B cell (primary cell): ENCODE results near the gene NUAK2. TPM values are rescaled to one million over a fixed set of nuclear protein-coding genes. Genes with fewer than 3 reads are reported as not detected.

Source experiments
- ATAC-seq: fragments of 200-7000 bp; cut with Tn5 transposase; one replicate; pipeline ENCODE4 v1.10.0; 2021; ENCODE audit warnings: low read depth, mild to moderate bottlenecking, moderate number of reproducible peaks, moderate library complexity
- CTCF ChIA-PET: fragments of 350-600 bp; sonication (Branson Sonifier 250); formaldehyde crosslinking; loops from one replicate; lab custom pipeline; 2021; ENCODE audit warnings: antibody characterized with exemption, inconsistent platforms; lab: Charles Lee
- POLR2A ChIA-PET: fragments of 350-600 bp; sonication (Branson Sonifier 250); formaldehyde crosslinking; loops from one replicate; lab custom pipeline; 2021; ENCODE audit warnings: antibody characterized with exemption; lab: Charles Lee
- DNase-seq: peaks from one replicate; pipeline ENCODE4 v3.0.0; 2013
- H2AFZ ChIP-seq: 2 replicates; pipeline ENCODE4 v1.6.1; 2012; ENCODE audit warnings: mild to moderate bottlenecking, low read depth, low read length; ENCODE audit not compliant: insufficient read depth, poor library complexity, severe bottlenecking
- H3K27ac ChIP-seq, 2 donors: 1 replicate in 1 of 2; 2 replicates in 1 of 2; pipeline ENCODE4 v1.5.1; 2012 to 2013; ENCODE audit warnings: low read length in 2 of 2, mild to moderate bottlenecking in 2 of 2, moderate library complexity in 1 of 2
- H3K27me3 ChIP-seq, 4 experiments: fragments of 200-600 bp in 1 of 4; sonication (generic) in 1 of 4; replicated peaks in 1 of 4; 1 replicate in 2 of 4; 2 replicates in 2 of 4; pipeline versions ENCODE4 v1.6.1 to v1.7.0; 2013 to 2016; ENCODE audit warnings: low read length in 3 of 4, mild to moderate bottlenecking in 2 of 4, mixed read lengths in 1 of 4, moderate library complexity in 1 of 4; ENCODE audit not compliant: insufficient read depth in 4 of 4, control insufficient read depth in 3 of 4; ENCODE audit errors: control extremely low read depth in 1 of 4
- H3K36me3 ChIP-seq, 2 experiments: replicated peaks in 1 of 2; 1 replicate in 1 of 2; 2 replicates in 1 of 2; pipeline versions ENCODE4 v1.6.1 to v1.7.1; 2013; ENCODE audit warnings: low read length in 1 of 2; ENCODE audit not compliant: insufficient read depth in 2 of 2, control insufficient read depth in 1 of 2; ENCODE audit errors: control extremely low read depth in 1 of 2, extremely low read depth in 1 of 2
- H3K4me1 ChIP-seq, 2 donors: fragments of 200-600 bp in 1 of 2; sonication (generic) in 1 of 2; 1 replicate in 1 of 2; 2 replicates in 1 of 2; pipeline versions ENCODE4 v1.5.1 to v1.6.1; 2013 to 2017; ENCODE audit warnings: low read length in 2 of 2; ENCODE audit not compliant: control insufficient read depth in 2 of 2, insufficient read depth in 2 of 2
- H3K4me2 ChIP-seq: replicated peaks from 2 replicates; pipeline ENCODE3; 2012; ENCODE audit warnings: mild to moderate bottlenecking, low read depth, low read length; ENCODE audit not compliant: poor library complexity, severe bottlenecking
- H3K4me3 ChIP-seq, 5 experiments: fragments of 200-600 bp in 1 of 5; sonication (generic) in 1 of 5; 1 replicate in 3 of 5; 2 replicates in 2 of 5; pipeline versions ENCODE4 v1.5.1 to v1.7.0; 2011 to 2016; ENCODE audit warnings: low read length in 4 of 5, mild to moderate bottlenecking in 4 of 5, low read depth in 2 of 5, control low read depth in 1 of 5, moderate library complexity in 1 of 5; ENCODE audit not compliant: insufficient read depth in 1 of 5; ENCODE audit errors: control extremely low read depth in 1 of 5, extremely low read depth in 1 of 5
- H3K79me2 ChIP-seq: fragments of 200-600 bp; sonication (generic); one replicate; pipeline ENCODE4 v1.6.0; 2016; ENCODE audit warnings: low read length; ENCODE audit not compliant: control insufficient read depth, insufficient read depth
- H3K9ac ChIP-seq: fragments of 200-600 bp; sonication (generic); 2 replicates; pipeline ENCODE4 v1.6.1; 2017; ENCODE audit warnings: mild to moderate bottlenecking, low read length, moderate library complexity
- H3K9me3 ChIP-seq, 3 donors: one replicate each; pipeline versions ENCODE4 v1.6.1 to v1.7.1; 2013; ENCODE audit warnings: low read length in 2 of 3; ENCODE audit not compliant: control insufficient read depth in 2 of 3, insufficient read depth in 1 of 3; ENCODE audit errors: control extremely low read depth in 1 of 3
- H4K20me1 ChIP-seq: 2 replicates; pipeline ENCODE4 v1.6.0; 2012; ENCODE audit warnings: mild to moderate bottlenecking, low read length; ENCODE audit not compliant: insufficient read depth, control insufficient read depth, poor library complexity, severe bottlenecking
- H3K27ac Mint-ChIP-seq: one replicate; pipeline ENCODE4 v1.8.0; 2021; ENCODE audit warnings: mixed read lengths
- H3K27me3 Mint-ChIP-seq: one replicate; pipeline ENCODE4 v1.8.0; 2021; ENCODE audit warnings: mixed read lengths
- H3K4me1 Mint-ChIP-seq: one replicate; pipeline ENCODE4 v1.8.0; 2021; ENCODE audit warnings: mixed read lengths
- H3K4me3 Mint-ChIP-seq: one replicate; pipeline ENCODE4 v1.8.0; 2021; ENCODE audit warnings: mixed read lengths
- H3K9me3 Mint-ChIP-seq: one replicate; pipeline ENCODE4 v1.8.0; 2022; ENCODE audit warnings: mixed read lengths; ENCODE audit not compliant: insufficient read depth
- CTCF ChIP-seq: fragments of 200-600 bp; IDR thresholded peaks from one replicate; pipeline ENCODE4 v1.8.0; 2022; ENCODE audit warnings: antibody characterized with exemption, mild to moderate bottlenecking
- EZH2 ChIP-seq: IDR thresholded peaks from 2 replicates; pipeline ENCODE4 v1.6.1; 2012; ENCODE audit warnings: borderline replicate concordance, low read depth, mild to moderate bottlenecking, moderate library complexity, low read length; ENCODE audit not compliant: insufficient read depth, poor library complexity, severe bottlenecking
- WGBS: methylation state at CpG from one replicate; pipeline ENCODE4 v1.1.5; 2013; ENCODE audit warnings: missing lambda C conversion rate; ENCODE audit not compliant: insufficient coverage; 5-methylcytosine and 5-hydroxymethylcytosine counted together
- intact Hi-C: fragments of 100-400 bp; cut with micrococcal nuclease; formaldehyde crosslinking; loops from one replicate; pipeline ENCODE4 v1.10.0; 2022
- polyA plus RNA-seq: library from polyadenylated mRNA; depleted of rRNA; stranded (reverse); fragments of >200 nt; gene quantifications from 2 replicates; pipeline ENCODE4 v1.2.3, GENCODE V29; 2012
- total RNA-seq, 2 donors: library from RNA; stranded (reverse); fragments of 120-200 nt in 1 of 2; gene quantifications; 1 replicate in 1 of 2; 2 replicates in 1 of 2; pipeline versions ENCODE4 v1.2.3 to v1.2.4, GENCODE V29; 2013 to 2022

The NUAK2 gene
- total and polyA plus RNA-seq, 2 donors (not counting 1 experiment from before 2014, with no cell fraction given) = 37.9 to 102 TPM

GRCh38 chr1:205353191-205353590, 31.6 kb upstream of the NUAK2 start:
- Mint-ChIP-seq H3K4me3 (no peak overlapping the region), H3K9me3 (no peaks in the 10 kb centered on the region), H3K4me1 (peaks cover 40% of the 10 kb centered on the region), H3K27me3 (peaks cover 15% of the 10 kb centered on the region), H3K27ac (no peak overlapping the region)
- no peak for ATAC-seq
- Histone ChIP-seq H2AFZ (no peak overlapping the region), H3K79me2 (no peaks in the 10 kb centered on the region), H4K20me1 (no peaks in the 10 kb centered on the region), H3K4me2 (no peak overlapping the region), H3K9ac (no peak overlapping the region), H3K9me3 (peaks cover 0 to 6% (median 0%) of the 10 kb centered on the region in 3 donors), H3K27ac (no peak overlapping the region), H3K4me3 (no peak overlapping the region), H3K4me1 (peaks cover 28 to 32% of the 10 kb centered on the region in 2 donors), H3K27me3 (peaks cover 0 to 4% (median 0%) of the 10 kb centered on the region in 4 experiments), H3K36me3 (no peaks in the 10 kb centered on the region)
- CTCF ChIA-PET = interaction anchor here (0.8 to 6.0 kb wide), 20 partner anchors 11 to 302 kb away, joined by 3 to 115 read pairs (median 8); partner anchors contain the start of gene NUAK2
- DNase-seq = no peak
- POLR2A ChIA-PET = no interaction called here
- WGBS = no CpG with 5 or more reads among the region's 4 CpGs
- intact Hi-C loops = no loop called here
- no peak for TF ChIP-seq EZH2
- TF ChIP-seq CTCF = no peak

- Histone ChIP-seq H3K9me3 (peaks cover 0 to 6% (median 0%) of the 10 kb centered on the region in 3 donors), H2AFZ (no peak overlapping the region), H3K4me1 (peaks cover 35 to 43% of the 10 kb centered on the region in 2 donors), H3K27me3 (peaks cover 0 to 4% (median 0%) of the 10 kb centered on the region in 4 experiments), H3K27ac (no peak overlapping the region), H3K4me3 (no peak overlapping the region), H4K20me1 (no peaks in the 10 kb centered on the region), H3K79me2 (no peaks in the 10 kb centered on the region), H3K4me2 (no peak overlapping the region), H3K36me3 (no peaks in the 10 kb centered on the region), H3K9ac (no peak overlapping the region)
- Mint-ChIP-seq H3K4me3 (no peak overlapping the region), H3K27me3 (peaks cover 8% of the 10 kb centered on the region), H3K4me1 (peaks cover 51% of the 10 kb centered on the region), H3K27ac (peak overlapping the region; percentile 41), H3K9me3 (no peaks in the 10 kb centered on the region)
- POLR2A ChIA-PET = no interaction called here
- 95% methylated on average over 9 of the region's 11 CpGs for WGBS
- CTCF ChIA-PET = interaction anchor here (0.5 to 6.0 kb wide), 9 partner anchors 10 to 172 kb away, joined by 3 to 115 read pairs (median 63); no protein-coding TSS in a partner anchor
- ATAC-seq (no peak), DNase-seq (no peak)
- intact Hi-C loops = no loop called here
- TF ChIP-seq EZH2 = no peak
- TF ChIP-seq CTCF = no peak
Measured at GRCh38 chr1:205351984-205352713, 30.6 kb upstream of the NUAK2 start.
